DOHH2 (cell line): ENCODE measurements around the gene SLC9C2.

Source experiments
- EZH2phosphoT487 ChIP-seq: fragments of 200-600 bp; sonication (generic); IDR thresholded peaks from 2 replicates; pipeline ENCODE4 v1.6.1; 2017; ENCODE audit warnings: borderline replicate concordance, mild to moderate bottlenecking, antibody characterized with exemption, low read length, moderate library complexity, mixed read lengths
- TF ChIP-seq, protein P1 (sequence below): fragments of 200-600 bp; sonication (generic); IDR thresholded peaks from one replicate; pipeline ENCODE4 v1.5.1; 2014; ENCODE audit warnings: antibody characterized with exemption, mild to moderate bottlenecking, low read depth, low read length; ENCODE audit not compliant: poor library complexity, severe bottlenecking

GRCh38 chr1:173627269-173627668 is 24.4 kb upstream of the SLC9C2 start:
- TF ChIP-seq, protein P1, sequence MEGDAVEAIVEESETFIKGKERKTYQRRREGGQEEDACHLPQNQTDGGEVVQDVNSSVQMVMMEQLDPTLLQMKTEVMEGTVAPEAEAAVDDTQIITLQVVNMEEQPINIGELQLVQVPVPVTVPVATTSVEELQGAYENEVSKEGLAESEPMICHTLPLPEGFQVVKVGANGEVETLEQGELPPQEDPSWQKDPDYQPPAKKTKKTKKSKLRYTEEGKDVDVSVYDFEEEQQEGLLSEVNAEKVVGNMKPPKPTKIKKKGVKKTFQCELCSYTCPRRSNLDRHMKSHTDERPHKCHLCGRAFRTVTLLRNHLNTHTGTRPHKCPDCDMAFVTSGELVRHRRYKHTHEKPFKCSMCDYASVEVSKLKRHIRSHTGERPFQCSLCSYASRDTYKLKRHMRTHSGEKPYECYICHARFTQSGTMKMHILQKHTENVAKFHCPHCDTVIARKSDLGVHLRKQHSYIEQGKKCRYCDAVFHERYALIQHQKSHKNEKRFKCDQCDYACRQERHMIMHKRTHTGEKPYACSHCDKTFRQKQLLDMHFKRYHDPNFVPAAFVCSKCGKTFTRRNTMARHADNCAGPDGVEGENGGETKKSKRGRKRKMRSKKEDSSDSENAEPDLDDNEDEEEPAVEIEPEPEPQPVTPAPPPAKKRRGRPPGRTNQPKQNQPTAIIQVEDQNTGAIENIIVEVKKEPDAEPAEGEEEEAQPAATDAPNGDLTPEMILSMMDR: no peak
- TF ChIP-seq EZH2phosphoT487: no peak
